Spleen (tissue), 7 donors: ENCODE data around the gene SLC5A5.

Experiments used
- POLR2A ChIP-seq, 3 donors: fragments of 450-650 bp; IDR thresholded peaks; one replicate each; pipeline ENCODE4 v1.5.1; 2017; ENCODE audit warnings: antibody characterized with exemption in 3 of 3, mild to moderate bottlenecking in 1 of 3
- POLR2AphosphoS5 ChIP-seq, 3 donors: sonication (generic); formaldehyde crosslinking; IDR thresholded peaks; one replicate each; pipeline ENCODE4 v1.5.1; 2017; ENCODE audit warnings: antibody characterized with exemption in 3 of 3
- TF ChIP-seq, protein P1 (sequence below), 11 experiments: fragments of 200-600 bp in 7 of 11; fragments of 450-650 bp in 4 of 11; sonication (generic) in 4 of 11; IDR thresholded peaks in 8 of 11; conservative IDR thresholded peaks in 3 of 11; 1 replicate in 7 of 11; 2 replicates in 4 of 11; pipeline versions ENCODE4 v1.4.0 to v1.8.0; 2016 to 2021; ENCODE audit warnings: antibody characterized with exemption in 11 of 11, inconsistent platforms in 4 of 11, mild to moderate bottlenecking in 1 of 11
- donor health status: DM: no; HTN: no; CAD: no; lungs with moderate emphysema.
- donor health status: DM: no; HTN: no; CAD: no.
- donor health status: DM: no; HTN: no; CAD: no.

DNA sequence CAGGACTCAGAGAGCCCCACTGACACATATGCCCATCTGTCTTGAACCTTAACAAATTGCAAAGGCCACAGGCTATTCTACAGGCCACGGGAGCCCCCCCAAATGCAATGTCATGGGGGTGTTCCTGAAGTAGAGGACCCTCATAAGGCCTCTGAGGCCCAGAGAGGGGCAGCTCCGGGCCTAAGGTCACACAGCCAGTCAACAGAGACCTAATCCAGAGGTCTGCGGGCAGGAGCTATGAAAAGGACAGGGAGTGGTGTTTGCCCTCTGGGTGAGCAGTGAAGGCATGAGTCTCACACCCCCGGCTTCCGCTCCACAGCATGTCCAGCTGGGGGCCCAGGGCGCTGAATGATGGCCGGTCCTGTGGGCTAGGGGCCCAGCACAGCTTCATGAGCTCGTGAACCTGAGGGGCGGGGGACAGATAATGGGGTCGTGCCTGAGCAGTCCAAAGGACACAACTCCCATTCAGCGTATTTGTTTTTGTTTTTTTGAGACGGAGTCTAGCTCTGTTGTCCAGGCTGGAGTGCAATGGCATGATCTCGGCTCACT is 45.2 kb upstream of the SLC5A5 start:
- TF ChIP-seq POLR2A (IDR thresholded peaks at IDR 0.05) (no peak), POLR2AphosphoS5 (IDR thresholded peaks at IDR 0.05) (peak in 2 of 3 donors; percentile 8 to 76)
- TF ChIP-seq, protein P1, sequence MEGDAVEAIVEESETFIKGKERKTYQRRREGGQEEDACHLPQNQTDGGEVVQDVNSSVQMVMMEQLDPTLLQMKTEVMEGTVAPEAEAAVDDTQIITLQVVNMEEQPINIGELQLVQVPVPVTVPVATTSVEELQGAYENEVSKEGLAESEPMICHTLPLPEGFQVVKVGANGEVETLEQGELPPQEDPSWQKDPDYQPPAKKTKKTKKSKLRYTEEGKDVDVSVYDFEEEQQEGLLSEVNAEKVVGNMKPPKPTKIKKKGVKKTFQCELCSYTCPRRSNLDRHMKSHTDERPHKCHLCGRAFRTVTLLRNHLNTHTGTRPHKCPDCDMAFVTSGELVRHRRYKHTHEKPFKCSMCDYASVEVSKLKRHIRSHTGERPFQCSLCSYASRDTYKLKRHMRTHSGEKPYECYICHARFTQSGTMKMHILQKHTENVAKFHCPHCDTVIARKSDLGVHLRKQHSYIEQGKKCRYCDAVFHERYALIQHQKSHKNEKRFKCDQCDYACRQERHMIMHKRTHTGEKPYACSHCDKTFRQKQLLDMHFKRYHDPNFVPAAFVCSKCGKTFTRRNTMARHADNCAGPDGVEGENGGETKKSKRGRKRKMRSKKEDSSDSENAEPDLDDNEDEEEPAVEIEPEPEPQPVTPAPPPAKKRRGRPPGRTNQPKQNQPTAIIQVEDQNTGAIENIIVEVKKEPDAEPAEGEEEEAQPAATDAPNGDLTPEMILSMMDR (IDR thresholded peaks at IDR 0.05 in 8 of 11, conservative IDR thresholded peaks at IDR 0.05 in 3 of 11), result no peak
